ENCODE data around the gene FCN1.

- no peak for TF ChIP-seq TAF1 (IDR thresholded peaks at IDR 0.05; ENCODE audit: borderline replicate concordance, low read depth, low read length)
- no peak for TF ChIP-seq EP300 (IDR thresholded peaks at IDR 0.05; ENCODE audit: borderline replicate concordance in 1 of 2, control insufficient read depth in 1 of 2, low read depth in 2 of 2, low read length in 2 of 2)
- no peak for TF ChIP-seq EGR1 (IDR thresholded peaks at IDR 0.05; ENCODE audit: borderline replicate concordance in 1 of 2, low read depth in 2 of 2, low read length in 2 of 2)
Observed at GRCh38 chr9:134951994-134952393, 34.3 kb upstream of the FCN1 start.

All from GM12878 (cell line).